SK-N-SH treated with all-trans-retinoic acid at 6 μM for 48 hours (cell line): ENCODE data around the gene OAF.

Experiments used
- BACH2 ChIP-seq: fragments of 250-450 bp; sonication (Bioruptor Pico); IDR thresholded peaks from 2 replicates; pipeline ENCODE4 v1.9.0; 2021; ENCODE audit warnings: mild to moderate bottlenecking, borderline replicate concordance
- CREB5 ChIP-seq: fragments of 250-450 bp; sonication (Bioruptor Pico); IDR thresholded peaks from 2 replicates; pipeline ENCODE4 v1.5.1; 2020; ENCODE audit warnings: low read depth, mild to moderate bottlenecking, moderate library complexity
- GLIS3 ChIP-seq: fragments of 250-450 bp; sonication (Bioruptor Pico); IDR thresholded peaks from 2 replicates; pipeline ENCODE4 v1.5.0; 2020; ENCODE audit warnings: mild to moderate bottlenecking, moderate library complexity
- ISL1 ChIP-seq: fragments of 250-450 bp; sonication (Bioruptor Pico); IDR thresholded peaks from 2 replicates; pipeline ENCODE4 v2.1.2; 2022; ENCODE audit warnings: mild to moderate bottlenecking, moderate library complexity
- POU6F1 ChIP-seq: fragments of 250-450 bp; sonication (Bioruptor Pico); IDR thresholded peaks from 2 replicates; pipeline ENCODE4 v1.8.0; 2021; ENCODE audit warnings: low read depth, mild to moderate bottlenecking, moderate library complexity, borderline replicate concordance
- PPARA ChIP-seq: fragments of 250-450 bp; sonication (Bioruptor Pico); IDR thresholded peaks from 2 replicates; pipeline ENCODE4 v1.5.0; 2020; ENCODE audit warnings: mild to moderate bottlenecking, borderline replicate concordance
- RARB ChIP-seq: fragments of 250-450 bp; sonication (Bioruptor Pico); IDR thresholded peaks from 2 replicates; pipeline ENCODE4 v1.8.0; 2021; ENCODE audit warnings: mild to moderate bottlenecking, moderate library complexity
- SNAI2 ChIP-seq: fragments of 250-450 bp; sonication (Bioruptor Pico); IDR thresholded peaks from 2 replicates; pipeline ENCODE4 v1.5.0; 2020; ENCODE audit warnings: mild to moderate bottlenecking, moderate library complexity
- TCF4 ChIP-seq: fragments of 250-450 bp; sonication (Bioruptor Pico); IDR thresholded peaks from 2 replicates; pipeline ENCODE4 v1.8.0; 2021; ENCODE audit warnings: mild to moderate bottlenecking, moderate library complexity, borderline replicate concordance
- TOX ChIP-seq: fragments of 250-450 bp; sonication (Bioruptor Pico); IDR thresholded peaks from 2 replicates; pipeline ENCODE4 v1.8.0; 2021; ENCODE audit warnings: mild to moderate bottlenecking, moderate library complexity, borderline replicate concordance
- ZFP3 ChIP-seq: fragments of 250-450 bp; sonication (Bioruptor Pico); IDR thresholded peaks from 2 replicates; pipeline ENCODE4 v1.5.0; 2020; ENCODE audit warnings: mild to moderate bottlenecking, moderate library complexity
- ZFP30 ChIP-seq: fragments of 450-650 bp; formaldehyde crosslinking; IDR thresholded peaks from 2 replicates; pipeline ENCODE4 v1.5.0; 2022; ENCODE audit warnings: mild to moderate bottlenecking, moderate library complexity
- ZNF8 ChIP-seq: fragments of 450-650 bp; formaldehyde crosslinking; IDR thresholded peaks from 2 replicates; pipeline ENCODE4 v1.5.0; 2020; ENCODE audit warnings: mild to moderate bottlenecking, moderate library complexity
- TF ChIP-seq, protein P1 (sequence below): fragments of 250-450 bp; sonication (Bioruptor Pico); IDR thresholded peaks from 2 replicates; pipeline ENCODE4 v1.8.0; 2020; ENCODE audit warnings: mild to moderate bottlenecking, moderate library complexity, borderline replicate concordance

DNA sequence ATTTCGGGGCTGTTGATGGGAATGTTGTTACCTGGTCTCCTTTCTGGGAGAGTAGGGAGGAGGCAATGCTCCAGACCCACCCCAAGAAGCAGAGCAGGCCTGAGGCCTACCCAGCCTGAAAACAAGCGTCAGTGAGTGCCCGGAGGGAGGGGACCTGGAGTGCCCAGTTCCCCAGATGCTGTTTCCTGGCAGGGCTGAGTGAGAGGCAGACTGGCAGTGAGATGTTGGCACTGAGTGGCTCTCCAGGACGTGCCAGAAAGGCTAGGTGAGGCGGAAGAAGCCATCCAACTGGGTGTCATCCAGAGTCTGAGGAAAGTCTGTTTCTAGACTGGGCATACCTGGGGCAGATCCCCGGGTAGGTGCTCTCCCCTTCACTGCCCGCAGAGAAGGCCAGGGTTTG lies 30.4 kb downstream of the OAF start:
- TF ChIP-seq ZNF8 (no peak), ZFP3 (CRISPR knock-in tag) (no peak), RARB (CRISPR knock-in tag) (no peak), ISL1 (CRISPR knock-in tag) (no peak), SNAI2 (CRISPR knock-in tag) (no peak), ZFP30 (CRISPR knock-in tag) (no peak), POU6F1 (CRISPR knock-in tag) (no peak), GLIS3 (CRISPR knock-in tag) (no peak), CREB5 (CRISPR knock-in tag) (no peak), TCF4 (no peak), BACH2 (CRISPR knock-in tag) (no peak), PPARA (CRISPR knock-in tag) (no peak), TOX (CRISPR knock-in tag) (no peak)
- TF ChIP-seq, protein P1, sequence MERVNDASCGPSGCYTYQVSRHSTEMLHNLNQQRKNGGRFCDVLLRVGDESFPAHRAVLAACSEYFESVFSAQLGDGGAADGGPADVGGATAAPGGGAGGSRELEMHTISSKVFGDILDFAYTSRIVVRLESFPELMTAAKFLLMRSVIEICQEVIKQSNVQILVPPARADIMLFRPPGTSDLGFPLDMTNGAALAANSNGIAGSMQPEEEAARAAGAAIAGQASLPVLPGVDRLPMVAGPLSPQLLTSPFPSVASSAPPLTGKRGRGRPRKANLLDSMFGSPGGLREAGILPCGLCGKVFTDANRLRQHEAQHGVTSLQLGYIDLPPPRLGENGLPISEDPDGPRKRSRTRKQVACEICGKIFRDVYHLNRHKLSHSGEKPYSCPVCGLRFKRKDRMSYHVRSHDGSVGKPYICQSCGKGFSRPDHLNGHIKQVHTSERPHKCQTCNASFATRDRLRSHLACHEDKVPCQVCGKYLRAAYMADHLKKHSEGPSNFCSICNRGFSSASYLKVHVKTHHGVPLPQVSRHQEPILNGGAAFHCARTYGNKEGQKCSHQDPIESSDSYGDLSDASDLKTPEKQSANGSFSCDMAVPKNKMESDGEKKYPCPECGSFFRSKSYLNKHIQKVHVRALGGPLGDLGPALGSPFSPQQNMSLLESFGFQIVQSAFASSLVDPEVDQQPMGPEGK, result no peak
